Neuronal stem cell (in vitro differentiated cells): Measurements from ENCODE around the gene CNTNAP2.

Experiments used
- DNase-seq: peaks from one replicate; pipeline ENCODE4 v3.0.0-alpha.2; 2013; ENCODE audit warnings: low spot score
- H2AFZ ChIP-seq: one replicate; pipeline ENCODE4 v1.6.1; 2013; ENCODE audit warnings: mild to moderate bottlenecking, low read length, inconsistent platforms
- H2AK5ac ChIP-seq: 2 replicates; pipeline ENCODE4 v1.6.1; 2013; ENCODE audit warnings: low read depth, mild to moderate bottlenecking, inconsistent platforms, low read length, moderate library complexity, mixed read lengths
- H2BK120ac ChIP-seq: 2 replicates; pipeline ENCODE4 v1.6.1; 2013; ENCODE audit warnings: low read depth, mild to moderate bottlenecking, inconsistent platforms, low read length, moderate library complexity, mixed read lengths
- H2BK12ac ChIP-seq: one replicate; pipeline ENCODE4 v1.6.1; 2013; ENCODE audit warnings: low read length, inconsistent platforms
- H2BK15ac ChIP-seq: 2 replicates; pipeline ENCODE4 v1.6.1; 2013; ENCODE audit warnings: mild to moderate bottlenecking, low read length, inconsistent platforms, mixed read lengths
- H2BK5ac ChIP-seq: one replicate; pipeline ENCODE4 v1.6.1; 2013; ENCODE audit warnings: inconsistent platforms, mild to moderate bottlenecking, low read length, moderate library complexity
- H3K14ac ChIP-seq: one replicate; pipeline ENCODE4 v1.6.1; 2013; ENCODE audit warnings: low read length, inconsistent platforms
- H3K18ac ChIP-seq: 2 replicates; pipeline ENCODE4 v1.6.1; 2013; ENCODE audit warnings: low read length, inconsistent platforms
- H3K23ac ChIP-seq: 2 replicates; pipeline ENCODE4 v1.6.1; 2013; ENCODE audit warnings: low read depth, mild to moderate bottlenecking, mixed read lengths, low read length, inconsistent platforms; ENCODE audit not compliant: poor library complexity
- H3K27ac ChIP-seq: replicated peaks from 3 replicates; pipeline ENCODE4 v1.5.1; 2013; ENCODE audit warnings: low read length, inconsistent platforms
- H3K27me3 ChIP-seq, 3 experiments: 2 replicates each; pipeline ENCODE4 v1.6.1; 2013; ENCODE audit warnings: low read length in 3 of 3, mild to moderate bottlenecking in 2 of 3, inconsistent platforms in 1 of 3, low read depth in 1 of 3, mixed read lengths in 1 of 3, moderate library complexity in 1 of 3; ENCODE audit not compliant: control insufficient read depth in 3 of 3, insufficient read depth in 3 of 3
- H3K36me3 ChIP-seq, 2 donors: replicated peaks in 1 of 2; 2 replicates each; pipeline ENCODE4 v1.6.1; 2013; ENCODE audit warnings: low read length in 2 of 2; ENCODE audit not compliant: control insufficient read depth in 2 of 2, insufficient read depth in 2 of 2
- H3K4ac ChIP-seq: 2 replicates; pipeline ENCODE4 v1.6.1; 2013; ENCODE audit warnings: inconsistent platforms, mild to moderate bottlenecking, low read length, moderate library complexity
- H3K4me1 ChIP-seq, 2 donors: 1 replicate in 1 of 2; 2 replicates in 1 of 2; pipeline ENCODE4 v1.6.1; 2013; ENCODE audit warnings: low read length in 2 of 2, low read depth in 1 of 2; ENCODE audit not compliant: control insufficient read depth in 2 of 2, insufficient read depth in 1 of 2
- H3K4me2 ChIP-seq: one replicate; pipeline ENCODE4 v1.6.1; 2013; ENCODE audit warnings: mild to moderate bottlenecking, low read length, inconsistent platforms; ENCODE audit not compliant: insufficient read depth, poor library complexity, severe bottlenecking
- H3K4me3 ChIP-seq, 2 donors: 2 replicates each; pipeline ENCODE4 v1.5.1; 2013; ENCODE audit warnings: low read length in 2 of 2, mild to moderate bottlenecking in 2 of 2, inconsistent platforms in 1 of 2, moderate library complexity in 1 of 2
- H3K79me1 ChIP-seq: one replicate; pipeline ENCODE4 v1.6.1; 2013; ENCODE audit warnings: low read depth, mild to moderate bottlenecking, inconsistent platforms, low read length, moderate library complexity
- H3K9ac ChIP-seq: one replicate; pipeline ENCODE4 v1.6.1; 2013; ENCODE audit warnings: mild to moderate bottlenecking, low read depth, low read length, inconsistent platforms; ENCODE audit not compliant: poor library complexity
- H3K9me3 ChIP-seq, 2 donors: replicated peaks in 1 of 2; 2 replicates each; pipeline versions ENCODE3 to v1.6.1; 2013; ENCODE audit warnings: low read length in 2 of 2, mild to moderate bottlenecking in 2 of 2, inconsistent platforms in 1 of 2, low read depth in 1 of 2, mixed read lengths in 1 of 2, moderate library complexity in 1 of 2; ENCODE audit not compliant: control insufficient read depth in 2 of 2, insufficient read depth in 1 of 2
- H4K8ac ChIP-seq: one replicate; pipeline ENCODE4 v1.6.1; 2013; ENCODE audit warnings: low read depth, mild to moderate bottlenecking, inconsistent platforms, low read length, moderate library complexity
- H4K91ac ChIP-seq: one replicate; pipeline ENCODE4 v1.6.1; 2013; ENCODE audit warnings: low read length, low read depth, mild to moderate bottlenecking, inconsistent platforms; ENCODE audit not compliant: poor library complexity
- WGBS, 2 donors: extraction: QIAGEN DNeasy Blood & Tissue Kit; methylation state at CpG; one replicate each; pipeline ENCODE4 v1.1.7; 2013; ENCODE audit warnings: missing lambda C conversion rate in 2 of 2, mixed read lengths in 1 of 2; ENCODE audit not compliant: insufficient read length in 2 of 2, insufficient replicate concordance in 1 of 2; ENCODE audit errors: extremely low coverage in 2 of 2; 5-methylcytosine and 5-hydroxymethylcytosine counted together

CNTNAP2 gene

GRCh38 chr7:146214842-146215241 is 98.2 kb downstream of the CNTNAP2 start:
- Histone ChIP-seq H2BK15ac (no peak overlapping the region), H3K4me1 (no peaks in the 10 kb centered on the region), H3K14ac (no peak overlapping the region), H3K79me1 (no peaks in the 10 kb centered on the region), H3K18ac (no peak overlapping the region), H3K4ac (no peak overlapping the region), H2BK120ac (no peak overlapping the region), H4K91ac (no peak overlapping the region), H2BK5ac (no peak overlapping the region), H3K9ac (no peak overlapping the region), H3K27me3 (no peaks in the 10 kb centered on the region), H3K23ac (no peak overlapping the region), H2BK12ac (no peak overlapping the region), H3K27ac (no peak overlapping the region), H2AFZ (no peak overlapping the region), H3K4me2 (no peak overlapping the region), H3K9me3 (no peaks in the 10 kb centered on the region), H3K36me3 (no peaks in the 10 kb centered on the region), H3K4me3 (no peak overlapping the region), H4K8ac (no peak overlapping the region), H2AK5ac (no peak overlapping the region)
- WGBS, 2 donors, result no CpG with 5 or more reads among the region's 4 CpGs
- no peak for DNase-seq

- DNase-seq, result no peak
Measured at GRCh38 chr7:146216396-146217041, 99.9 kb downstream of the CNTNAP2 start.

GRCh38 chr7:146223851-146224250 is 107.2 kb downstream of the CNTNAP2 start:
- Histone ChIP-seq H4K91ac (no peak overlapping the region), H4K8ac (no peak overlapping the region)
- no CpG with 5 or more reads among the region's 1 CpG for WGBS, 2 donors

More at GRCh38 chr7:146216396-146217041, 99.9 kb downstream of the CNTNAP2 start:
- Histone ChIP-seq H3K9ac (no peak overlapping the region), H4K8ac (no peak overlapping the region), H3K9me3 (no peaks in the 10 kb centered on the region), H3K23ac (no peak overlapping the region), H3K4me3 (no peak overlapping the region), H3K18ac (no peak overlapping the region), H2BK15ac (no peak overlapping the region), H2AFZ (no peak overlapping the region), H3K4ac (no peak overlapping the region), H2BK12ac (no peak overlapping the region), H3K4me2 (no peak overlapping the region), H3K27me3 (no peaks in the 10 kb centered on the region), H2BK5ac (no peak overlapping the region), H3K36me3 (no peaks in the 10 kb centered on the region), H3K14ac (no peak overlapping the region), H3K27ac (no peak overlapping the region), H2AK5ac (no peak overlapping the region), H2BK120ac (no peak overlapping the region), H3K4me1 (no peaks in the 10 kb centered on the region), H4K91ac (no peak overlapping the region), H3K79me1 (no peaks in the 10 kb centered on the region)
- no CpG with 5 or more reads among the region's 9 CpGs for WGBS, 2 donors

GRCh38 chr7:146232604-146233003 is 116.0 kb downstream of the CNTNAP2 start:
- Histone ChIP-seq H2BK120ac (no peak overlapping the region), H2AFZ (no peak overlapping the region), H3K4me1 (peaks cover 0 to 4% of the 10 kb centered on the region in 2 donors), H3K27me3 (no peaks in the 10 kb centered on the region), H2AK5ac (no peak overlapping the region), H2BK5ac (no peak overlapping the region), H3K4me3 (no peak overlapping the region), H4K91ac (no peak overlapping the region), H2BK12ac (no peak overlapping the region), H3K36me3 (no peaks in the 10 kb centered on the region), H3K27ac (no peak overlapping the region), H3K79me1 (no peaks in the 10 kb centered on the region), H3K9ac (no peak overlapping the region), H3K4me2 (no peak overlapping the region), H3K14ac (no peak overlapping the region), H3K23ac (no peak overlapping the region), H3K18ac (no peak overlapping the region), H3K9me3 (no peaks in the 10 kb centered on the region), H3K4ac (no peak overlapping the region), H4K8ac (no peak overlapping the region), H2BK15ac (no peak overlapping the region)
- DNase-seq, result no peak
- no CpG with 5 or more reads among the region's 2 CpGs for whole genome bisulfite sequencing, 2 donors

More at GRCh38 chr7:146223851-146224250, 107.2 kb downstream of the CNTNAP2 start:
- Histone ChIP-seq H2BK15ac (no peak overlapping the region), H3K4me2 (no peak overlapping the region), H3K27ac (no peak overlapping the region), H2BK5ac (no peak overlapping the region), H3K4me3 (no peak overlapping the region), H3K36me3 (no peaks in the 10 kb centered on the region), H2AK5ac (no peak overlapping the region), H3K23ac (no peak overlapping the region), H3K9me3 (no peaks in the 10 kb centered on the region), H3K4ac (no peak overlapping the region), H2BK120ac (no peak overlapping the region), H3K18ac (no peak overlapping the region), H3K4me1 (no peaks in the 10 kb centered on the region), H3K79me1 (no peaks in the 10 kb centered on the region), H2BK12ac (no peak overlapping the region), H3K27me3 (no peaks in the 10 kb centered on the region), H3K14ac (no peak overlapping the region), H2AFZ (no peak overlapping the region), H3K9ac (no peak overlapping the region)
- DNase-seq, result no peak
